ENCODE results near the gene IFI44. TPM values are rescaled to one million over a fixed set of nuclear protein-coding genes. Genes with fewer than 3 reads are reported as not detected.

Gene IFI44
- total and polyA plus RNA-seq, 2 of the 8 experiments (the other 6 are each of a cell fraction or from before 2014, with no cell fraction given) = not detected

DNA sequence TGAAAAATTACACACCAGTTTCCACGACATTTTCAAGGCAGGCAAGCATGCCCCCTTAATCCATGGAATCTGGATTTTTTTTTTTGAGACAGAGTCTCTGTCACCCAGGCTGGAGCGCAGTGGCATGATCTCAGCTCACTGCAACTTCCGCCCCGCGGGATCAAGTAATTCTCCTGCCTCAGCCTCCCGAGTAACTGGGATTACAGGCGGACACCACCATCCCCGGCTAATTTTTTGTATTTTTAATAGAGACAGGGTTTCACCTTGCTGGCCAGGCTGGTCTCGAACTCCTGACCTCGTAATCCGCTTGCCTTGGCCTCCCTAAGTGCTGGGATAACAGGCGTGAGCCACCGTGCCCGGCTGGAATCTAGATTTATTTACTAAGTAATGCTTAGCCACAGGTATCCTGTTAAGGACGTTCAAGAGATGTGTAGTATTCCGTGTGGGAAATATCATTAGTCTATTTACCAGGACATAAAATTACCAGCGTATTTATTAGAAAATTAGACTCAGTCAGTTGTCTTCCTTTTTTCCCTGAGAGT lies 2.5 kb downstream of the IFI44 start (continued):
- TF ChIP-seq CHD7 (IDR thresholded peaks at IDR 0.05; ENCODE audit: insufficient replicate concordance, low read length) (no peak), KDM1A (IDR thresholded peaks at IDR 0.05; ENCODE audit: borderline replicate concordance, low read length) (no peak), TAF7 (optimal IDR thresholded peaks at IDR 0.05; ENCODE audit: borderline replicate concordance, low read depth, low read length) (no peak), RNF2 (IDR thresholded peaks at IDR 0.05; ENCODE audit: borderline replicate concordance, low read depth, low read length, missing control alignments, poor library complexity, severe bottlenecking) (no peak), KDM4A (IDR thresholded peaks at IDR 0.05; ENCODE audit: low read depth, low read length, severe bottlenecking) (no peak), HDAC2 (IDR thresholded peaks at IDR 0.05; ENCODE audit: borderline replicate concordance in 1 of 2, low read depth in 2 of 2, low read length in 2 of 2) (no peak)
- TF ChIP-seq, protein P1, sequence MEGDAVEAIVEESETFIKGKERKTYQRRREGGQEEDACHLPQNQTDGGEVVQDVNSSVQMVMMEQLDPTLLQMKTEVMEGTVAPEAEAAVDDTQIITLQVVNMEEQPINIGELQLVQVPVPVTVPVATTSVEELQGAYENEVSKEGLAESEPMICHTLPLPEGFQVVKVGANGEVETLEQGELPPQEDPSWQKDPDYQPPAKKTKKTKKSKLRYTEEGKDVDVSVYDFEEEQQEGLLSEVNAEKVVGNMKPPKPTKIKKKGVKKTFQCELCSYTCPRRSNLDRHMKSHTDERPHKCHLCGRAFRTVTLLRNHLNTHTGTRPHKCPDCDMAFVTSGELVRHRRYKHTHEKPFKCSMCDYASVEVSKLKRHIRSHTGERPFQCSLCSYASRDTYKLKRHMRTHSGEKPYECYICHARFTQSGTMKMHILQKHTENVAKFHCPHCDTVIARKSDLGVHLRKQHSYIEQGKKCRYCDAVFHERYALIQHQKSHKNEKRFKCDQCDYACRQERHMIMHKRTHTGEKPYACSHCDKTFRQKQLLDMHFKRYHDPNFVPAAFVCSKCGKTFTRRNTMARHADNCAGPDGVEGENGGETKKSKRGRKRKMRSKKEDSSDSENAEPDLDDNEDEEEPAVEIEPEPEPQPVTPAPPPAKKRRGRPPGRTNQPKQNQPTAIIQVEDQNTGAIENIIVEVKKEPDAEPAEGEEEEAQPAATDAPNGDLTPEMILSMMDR (IDR thresholded peaks at IDR 0.05; ENCODE audit: control extremely low read depth in 1 of 3, insufficient read depth in 1 of 3, low read depth in 1 of 3, low read length in 3 of 3) = no peak
